Measurements from ENCODE around the gene CCDC158.
A peak's percentile ranks its signal among the peaks of the same experiment; 100 is the strongest.
"Not testable (repeated sequence)": the region's sequence is repeated elsewhere in the genome, so short reads cannot be mapped to it uniquely, and the experiment has no call there.

The CCDC158 gene

DNA sequence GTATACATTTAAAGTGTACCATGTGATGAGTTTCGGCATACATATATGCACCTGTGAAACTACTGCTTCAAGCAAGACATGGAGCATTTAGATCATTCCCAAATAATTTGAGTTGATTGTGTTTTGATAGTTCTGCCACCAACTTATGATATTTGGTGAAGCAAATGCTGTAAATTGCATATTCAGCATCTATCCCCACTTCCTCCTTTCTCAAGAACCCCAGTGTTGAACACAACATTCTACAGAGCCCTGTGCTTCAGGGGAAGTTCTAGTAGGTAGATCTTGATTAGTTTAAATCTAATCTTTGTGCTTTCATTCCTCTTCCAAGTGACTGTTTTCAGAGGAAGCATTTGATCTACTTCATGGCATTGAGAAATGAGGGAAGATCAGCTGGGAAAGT, 8.7 kb upstream of the CCDC158 start:
- no peak for DNase-seq

DNA sequence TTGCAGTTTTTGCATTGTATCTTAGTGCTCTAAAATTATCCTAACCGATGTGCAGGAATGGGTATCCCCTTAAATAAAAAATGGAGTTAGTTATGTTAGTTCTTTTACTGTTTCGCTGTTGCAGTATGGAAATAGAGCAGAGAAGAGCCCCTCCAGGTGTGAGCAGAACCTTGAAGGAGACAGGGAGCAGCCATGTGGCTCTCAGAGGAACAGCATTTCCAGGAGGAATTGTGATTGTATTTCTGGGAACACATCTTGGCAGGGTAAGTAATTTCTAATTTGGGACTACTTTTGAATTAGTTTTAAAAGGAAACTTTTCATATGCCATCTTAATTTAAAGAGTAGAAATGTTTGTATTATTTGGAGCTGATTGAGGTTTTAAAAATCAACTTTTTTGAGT, 5.3 kb upstream of the CCDC158 start:
- DNase-seq = no peak

- not testable (repeated sequence) for DNase-seq
Observed at GRCh38 chr4:76423159-76423558, 2.2 kb upstream of the CCDC158 start.

DNA sequence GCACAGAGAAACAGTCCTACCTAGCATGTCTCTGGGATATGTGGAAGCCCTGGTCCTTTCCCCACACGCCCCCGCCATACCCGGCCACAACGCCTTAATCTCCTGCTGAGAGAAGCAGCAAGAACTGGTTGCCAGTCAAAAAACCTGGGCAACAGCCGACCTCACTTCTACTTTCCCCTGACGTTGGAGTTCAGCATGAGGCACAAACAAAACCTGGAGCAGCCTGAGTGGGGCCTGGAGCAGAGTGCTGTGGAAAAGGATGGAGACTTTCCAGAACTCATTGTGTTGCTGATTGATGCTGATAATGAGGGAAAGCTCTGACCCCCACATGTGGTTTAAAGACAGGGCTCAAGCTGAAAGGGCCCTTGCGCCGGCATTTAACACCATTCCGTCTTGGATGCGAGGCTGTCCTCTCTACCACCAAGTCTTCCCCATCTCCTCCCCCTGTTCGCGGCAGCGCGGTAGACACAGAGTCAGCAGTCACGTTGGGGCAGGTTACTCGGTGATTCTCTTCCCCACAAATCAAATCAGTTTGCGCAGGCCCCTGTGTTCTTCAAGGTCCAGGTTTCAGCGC, 666 bp downstream of the CCDC158 start:
- DNase-seq = no peak

- DNase-seq = no peak
Observed at GRCh38 chr4:76410636-76411035, 10.3 kb downstream of the CCDC158 start.

DNA sequence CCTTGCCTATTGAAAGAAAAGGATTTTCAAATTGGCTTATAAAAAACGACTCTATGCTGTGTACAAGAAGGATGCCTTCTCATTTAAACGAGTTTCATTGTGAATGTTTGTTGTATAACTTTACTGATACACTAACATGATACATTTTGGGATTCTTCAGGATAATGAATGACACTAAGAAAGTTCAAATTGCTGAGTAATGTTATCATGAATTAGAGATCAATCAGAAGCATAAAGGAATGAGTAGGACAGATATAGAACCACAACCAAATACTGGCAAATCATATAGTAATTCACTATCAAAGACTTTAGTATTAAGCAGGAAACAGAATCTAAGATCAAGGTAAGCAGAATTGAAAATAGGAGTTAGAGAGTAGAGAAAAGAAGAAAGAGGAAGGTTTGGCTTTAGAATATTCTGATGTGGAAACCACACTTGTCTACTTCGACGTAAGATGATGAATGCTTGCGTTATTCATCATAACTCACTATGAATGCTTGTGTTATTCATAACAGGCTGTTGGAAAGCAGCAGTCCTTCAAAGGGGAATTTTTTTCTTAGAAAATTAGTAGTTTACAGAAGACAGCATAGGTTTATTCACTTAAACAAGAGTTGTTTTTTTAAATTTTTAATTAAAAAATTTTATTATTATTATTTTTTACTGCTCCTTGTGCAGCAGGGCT, 13.4 kb downstream of the CCDC158 start:
- no peak for DNase-seq

GRCh38 chr4:76406081-76406480, 14.9 kb downstream of the CCDC158 start:
- no peak for DNase-seq

GRCh38 chr4:76401654-76402053, 19.3 kb downstream of the CCDC158 start:
- no peak for DNase-seq

- DNase-seq = no peak
Observed at GRCh38 chr4:76388160-76388908, 32.6 kb downstream of the CCDC158 start.

GRCh38 chr4:76386566-76387305, 34.2 kb downstream of the CCDC158 start:
- DNase-seq = no peak

GRCh38 chr4:76385974-76386373, 35.0 kb downstream of the CCDC158 start:
- DNase-seq = no peak

GRCh38 chr4:76384052-76384451, 36.9 kb downstream of the CCDC158 start:
- no peak for DNase-seq

DNA sequence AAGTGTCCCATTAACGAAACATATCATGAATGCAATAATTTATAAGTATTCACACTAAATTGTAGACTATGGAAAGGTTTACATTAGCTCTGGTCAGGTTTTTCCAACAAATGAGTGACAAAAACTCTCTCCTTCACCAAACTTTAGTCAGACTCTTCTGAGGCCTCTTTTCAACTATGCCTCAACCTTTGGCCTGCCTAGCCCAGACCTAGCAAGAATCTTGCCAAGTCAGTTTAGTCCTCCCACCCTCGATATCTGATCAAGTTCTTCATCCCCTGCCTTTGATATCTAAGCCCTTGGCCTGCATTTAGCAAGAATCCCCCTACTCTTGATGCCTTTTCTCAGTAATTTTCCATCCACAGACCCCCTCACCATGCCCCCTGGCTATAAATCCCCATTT, 37.9 kb downstream of the CCDC158 start:
- no peak for DNase-seq

- DNase-seq = no peak
Observed at GRCh38 chr4:76381986-76382385, 39.0 kb downstream of the CCDC158 start.

- DNase-seq = no peak
Observed at GRCh38 chr4:76380561-76380960, 40.4 kb downstream of the CCDC158 start.

GRCh38 chr4:76377911-76378310, 43.0 kb downstream of the CCDC158 start:
- peak; percentile 54 for DNase-seq

GRCh38 chr4:76377481-76377901, 43.5 kb downstream of the CCDC158 start:
- no peak for DNase-seq

DNA sequence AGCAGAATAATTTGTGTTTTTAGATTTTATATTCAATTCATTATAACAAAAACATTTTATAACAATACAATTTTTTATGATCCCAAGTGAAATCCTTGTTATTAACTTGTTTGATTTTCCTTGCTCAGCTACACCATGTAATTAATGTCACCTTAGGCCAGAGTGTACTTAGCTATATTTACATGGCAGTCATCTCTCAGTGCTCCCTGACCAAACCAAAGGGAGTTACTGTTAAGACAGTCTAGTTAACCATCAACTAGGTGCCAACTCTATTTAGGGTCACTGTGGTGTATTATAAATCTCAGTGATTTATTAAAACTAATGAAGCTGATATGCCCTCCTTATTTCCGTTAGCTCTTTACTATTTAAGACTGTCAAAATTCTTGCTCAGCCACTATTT, 44.4 kb downstream of the CCDC158 start:
- no peak for DNase-seq

- no peak for DNase-seq
Observed at GRCh38 chr4:76375703-76376102, 45.2 kb downstream of the CCDC158 start.

- no peak for DNase-seq
Observed at GRCh38 chr4:76374798-76375197, 46.1 kb downstream of the CCDC158 start.

DNA sequence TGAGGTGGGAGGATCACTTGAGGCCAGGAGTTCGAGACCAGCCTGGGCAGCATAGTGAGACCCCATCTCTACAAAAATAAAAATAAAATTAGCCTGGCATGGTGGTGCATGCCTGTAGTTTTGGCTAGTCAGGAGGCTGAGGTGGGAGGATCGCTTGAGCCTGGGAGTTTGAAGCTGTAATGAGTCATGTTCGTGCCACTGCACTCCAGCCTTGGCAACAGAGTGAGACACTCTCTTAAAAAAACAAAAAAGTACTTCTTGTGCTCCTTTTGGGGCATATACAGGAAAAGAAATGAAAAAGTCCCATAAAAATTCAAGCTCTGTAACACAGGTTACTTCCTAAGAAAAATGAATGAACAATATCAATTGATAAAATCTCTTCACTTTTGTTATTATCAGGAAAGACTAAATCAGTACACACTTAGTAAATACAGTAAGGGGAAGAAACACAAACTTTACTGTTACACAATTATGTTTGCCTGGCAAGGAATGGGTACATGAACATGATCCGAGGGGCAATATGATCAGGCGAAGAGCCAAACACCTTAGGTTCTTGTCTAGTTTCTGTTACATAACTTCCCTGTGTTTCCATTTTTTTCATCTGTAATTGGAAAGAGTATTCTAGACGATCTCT, 46.9 kb downstream of the CCDC158 start:
- DNase-seq = no peak

DNA sequence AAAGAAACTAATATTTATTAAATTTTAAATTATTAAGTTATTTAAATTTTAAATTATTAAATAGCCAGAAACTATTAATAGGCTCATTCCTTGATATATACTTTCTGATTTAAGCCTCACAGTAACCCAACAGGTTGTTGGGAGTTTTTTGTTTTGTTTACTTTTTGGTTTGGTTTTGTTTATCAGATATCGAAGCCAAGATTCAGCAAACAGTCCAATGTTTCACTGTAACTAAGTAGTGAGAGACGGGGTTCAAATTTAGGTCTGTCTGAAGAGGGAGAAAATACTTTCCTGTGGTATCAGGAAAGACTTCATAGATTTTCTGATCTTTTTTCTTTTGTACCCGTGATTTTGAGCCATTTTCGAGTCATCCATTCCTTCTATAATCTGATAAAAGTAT, 54.2 kb downstream of the CCDC158 start:
- no peak for DNase-seq

- DNase-seq = no peak
Observed at GRCh38 chr4:76365636-76366035, 55.3 kb downstream of the CCDC158 start.

Measured in CD4-positive, alpha-beta T cell treated with Interleukin-17A for 4 hours (primary cell).